ENCODE data around the gene CD81.
"Not testable (repeated sequence)": the region's sequence is repeated elsewhere in the genome, so short reads cannot be mapped to it uniquely, and the experiment has no call there.

Gene CD81

DNA sequence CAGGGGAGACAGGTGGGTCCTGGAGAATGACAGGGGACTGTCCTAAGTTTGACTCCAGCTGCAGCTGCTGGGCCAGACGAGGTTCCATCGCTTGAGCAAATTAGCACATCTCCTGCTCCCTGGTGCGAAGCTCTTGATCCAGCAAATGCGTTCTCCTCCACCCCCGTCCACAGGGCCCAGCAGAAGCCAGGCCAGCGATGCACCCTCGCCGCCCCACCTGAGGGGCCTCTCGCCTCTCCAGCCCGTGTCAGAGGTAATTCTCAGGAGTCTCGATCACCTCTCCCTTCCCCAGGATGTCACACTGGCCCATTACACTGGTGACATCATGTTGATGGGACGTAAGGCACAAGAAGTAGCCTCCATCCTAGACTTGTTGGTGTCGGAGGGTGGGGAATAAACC lies 19.5 kb upstream of the CD81 start:
- DNase-seq, result not testable (repeated sequence)

DNA sequence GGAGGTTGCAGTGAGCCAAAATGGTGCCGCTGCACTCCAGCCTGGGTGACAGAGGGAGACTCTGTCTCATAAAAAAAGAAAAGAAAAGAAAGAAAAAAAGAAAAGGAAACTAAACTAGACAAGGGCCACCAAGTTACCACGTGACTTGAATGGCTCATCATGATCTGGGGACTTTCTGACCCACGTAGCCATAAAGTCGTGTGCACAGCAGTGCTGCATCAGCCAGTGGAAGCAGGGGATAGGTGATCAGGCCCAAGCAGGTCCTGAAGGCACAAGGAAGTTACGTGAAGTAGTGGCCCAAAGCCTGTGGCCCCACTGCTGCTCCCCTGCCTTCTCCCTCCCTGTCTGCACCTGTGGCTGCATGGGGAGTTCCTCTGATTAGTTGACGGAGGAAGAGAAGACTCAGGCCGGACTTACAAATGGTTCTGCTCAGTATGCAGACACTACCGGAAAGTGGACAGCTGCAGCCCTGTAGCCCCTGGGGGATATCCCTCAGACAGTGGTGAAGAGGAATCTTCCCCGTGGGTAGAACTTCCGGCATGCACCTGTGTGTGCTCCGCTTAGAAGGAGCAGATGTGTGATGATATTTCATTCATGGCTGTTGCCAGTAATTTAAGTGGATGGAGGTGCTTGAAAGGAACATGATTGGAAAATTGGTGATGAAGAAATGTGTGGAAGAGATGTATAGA lies 18.2 kb upstream of the CD81 start:
- no peak for DNase-seq

DNA sequence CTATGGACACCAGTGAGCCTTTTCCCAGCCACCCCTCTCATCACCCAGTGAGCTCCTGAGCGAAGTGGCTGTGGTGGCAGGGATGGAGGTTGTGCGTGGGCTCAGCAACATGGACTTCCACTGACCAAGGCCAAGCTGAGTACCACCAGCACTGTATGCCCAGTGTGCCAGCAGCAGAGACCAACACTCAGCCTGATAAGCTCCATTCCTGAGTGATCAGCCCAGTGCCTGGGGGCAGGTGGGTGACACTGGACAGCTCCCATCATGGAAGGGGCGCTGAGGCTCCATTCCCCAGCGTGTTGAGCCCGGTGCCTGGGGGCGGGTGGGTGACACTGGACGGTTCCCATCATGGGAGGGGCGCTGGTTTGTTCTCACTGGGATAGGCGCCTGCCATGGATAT lies 17.6 kb upstream of the CD81 start:
- no peak for DNase-seq

DNA sequence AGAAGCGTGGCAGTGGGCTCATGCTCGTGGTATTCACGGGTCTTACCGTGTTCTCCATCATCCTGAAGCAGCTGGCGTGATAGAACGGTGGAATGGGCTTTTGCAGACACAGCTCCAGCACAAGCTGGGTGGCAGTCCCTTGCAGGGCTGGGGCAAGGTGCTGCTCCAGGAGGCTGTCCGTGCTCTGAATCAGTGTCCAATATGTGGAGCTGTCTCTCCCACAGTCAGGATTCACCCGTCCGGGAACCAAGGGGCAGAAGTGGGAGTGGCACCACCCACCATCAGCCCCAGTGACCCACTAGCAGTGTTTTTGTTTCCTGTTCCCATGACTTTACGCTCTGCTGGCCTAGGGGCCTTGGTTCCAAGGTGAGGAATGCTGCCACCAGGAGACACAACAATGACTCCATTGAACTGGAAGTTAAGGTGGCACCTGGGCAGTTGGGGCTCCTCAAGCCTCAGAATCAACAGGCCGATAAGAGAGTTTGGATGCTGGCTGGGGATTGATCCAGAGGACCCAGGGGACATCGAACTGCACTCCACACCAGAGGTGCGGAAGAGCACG lies 16.9 kb upstream of the CD81 start:
- DNase-seq, result no peak

DNA sequence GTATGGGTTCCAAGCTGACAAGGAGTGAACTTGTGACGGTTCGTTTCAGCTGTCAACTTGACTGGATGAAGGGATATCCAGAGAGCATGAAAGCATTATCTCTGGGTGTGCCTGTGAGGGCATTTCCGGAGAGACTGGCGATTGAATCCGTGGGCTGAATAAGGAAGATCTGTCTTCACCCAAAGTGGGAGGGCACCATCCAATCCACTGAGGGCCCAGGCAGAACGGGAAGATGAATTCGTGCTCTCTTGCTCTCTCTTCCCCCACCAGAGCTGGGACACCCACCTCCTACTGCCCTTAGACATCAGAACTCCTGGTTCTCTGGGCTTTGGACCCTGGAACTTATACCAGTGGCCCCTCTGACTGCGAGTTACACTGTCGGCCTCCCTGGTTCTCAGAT lies 15.5 kb upstream of the CD81 start:
- DNase-seq, result no peak

DNA sequence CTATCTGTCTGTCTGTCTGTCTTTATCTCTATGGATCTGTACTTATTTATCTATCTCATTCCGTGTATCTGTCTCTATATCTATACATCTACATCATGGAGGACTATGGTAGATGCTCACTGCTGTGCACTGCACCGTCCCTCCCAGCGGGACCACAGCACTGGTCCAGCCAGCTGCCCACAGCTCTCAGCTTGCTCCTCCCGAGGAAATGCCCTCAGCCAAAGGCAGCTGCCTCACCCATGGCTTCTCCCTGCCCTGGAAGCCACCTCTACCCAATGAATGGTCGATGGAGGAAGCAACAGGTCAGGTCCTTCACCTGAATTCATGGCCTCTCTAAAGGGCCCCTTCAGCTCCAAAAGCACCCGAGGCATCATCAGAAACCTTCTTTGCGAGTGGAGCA lies 14.7 kb upstream of the CD81 start:
- DNase-seq, result no peak

DNA sequence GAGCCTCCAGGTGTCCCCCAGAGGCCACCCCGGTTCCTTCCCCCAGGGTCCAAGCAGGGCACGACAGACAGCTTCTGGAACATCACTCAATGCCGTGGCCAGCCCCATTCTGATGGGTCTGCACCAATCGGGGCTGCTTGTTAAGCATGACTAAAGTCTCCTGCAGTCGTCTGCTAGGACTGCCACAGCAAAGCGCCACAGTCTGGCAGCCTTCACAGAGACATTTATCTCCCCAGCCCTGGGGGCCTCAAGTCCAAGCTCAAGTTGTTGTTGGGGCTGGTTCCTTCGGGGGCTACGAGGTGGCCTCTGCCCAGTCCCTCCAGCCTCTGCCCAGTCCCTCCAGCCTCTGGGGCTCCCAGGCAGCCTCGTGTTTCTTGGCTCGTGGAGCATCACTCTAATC lies 14.0 kb upstream of the CD81 start:
- no peak for DNase-seq

DNA sequence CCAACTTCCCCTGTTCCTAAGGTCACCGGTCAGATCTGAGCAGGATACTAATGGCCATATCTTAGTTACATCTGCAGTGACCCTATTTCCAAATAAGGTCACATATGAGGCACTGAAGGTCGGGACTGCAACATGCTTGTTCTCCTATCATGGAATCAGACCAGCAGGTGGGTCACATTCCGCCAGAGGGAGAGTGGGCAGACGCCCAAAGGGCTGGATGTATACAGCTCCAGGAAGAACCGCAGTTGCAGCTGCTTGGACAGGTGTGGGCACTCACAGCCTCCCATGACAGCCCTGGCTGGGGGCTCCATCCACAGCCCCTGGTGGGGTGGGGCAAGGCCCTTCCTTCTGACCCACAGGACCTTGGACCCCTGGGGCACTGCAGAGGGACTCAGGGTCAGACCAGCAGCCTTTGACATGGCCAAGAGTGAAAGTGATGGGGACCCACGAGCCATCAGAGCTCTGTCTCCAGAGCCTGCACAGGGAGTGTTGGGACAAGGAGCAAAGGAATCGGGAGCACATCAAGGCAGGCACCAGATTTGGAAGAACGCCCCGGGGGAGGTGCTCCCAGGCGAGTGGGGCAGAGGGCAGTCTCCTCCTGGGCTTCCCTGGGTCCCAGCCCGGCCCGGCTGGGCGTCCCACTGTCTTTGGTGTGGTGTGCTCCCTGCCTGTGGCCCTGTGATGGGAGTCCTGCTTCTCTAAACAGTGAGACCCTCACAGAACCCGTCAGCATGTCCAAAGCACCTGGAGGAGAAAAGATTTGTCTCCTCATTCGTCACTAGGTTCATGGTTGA lies 13.3 kb upstream of the CD81 start:
- DNase-seq, result no peak

DNA sequence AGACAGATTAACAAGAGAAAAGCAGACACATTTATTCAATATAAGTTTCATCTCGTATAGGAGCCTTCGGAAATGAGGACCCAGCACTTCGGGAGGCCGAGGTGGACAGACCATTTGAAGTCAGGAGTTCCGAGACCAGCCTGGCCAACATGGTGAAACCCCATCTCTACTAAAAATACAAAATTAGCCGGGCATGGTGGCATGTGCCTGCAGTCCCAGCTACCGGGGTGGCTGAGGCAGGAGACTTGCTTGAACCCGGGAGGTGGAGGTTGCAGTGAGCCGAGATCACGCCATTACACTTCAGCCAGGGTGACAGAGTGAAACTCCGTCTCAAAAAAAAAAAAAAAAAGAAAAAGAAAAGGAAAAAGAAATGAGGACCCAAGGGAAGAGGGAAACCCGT lies 12.7 kb upstream of the CD81 start:
- DNase-seq, result not testable (repeated sequence)

DNA sequence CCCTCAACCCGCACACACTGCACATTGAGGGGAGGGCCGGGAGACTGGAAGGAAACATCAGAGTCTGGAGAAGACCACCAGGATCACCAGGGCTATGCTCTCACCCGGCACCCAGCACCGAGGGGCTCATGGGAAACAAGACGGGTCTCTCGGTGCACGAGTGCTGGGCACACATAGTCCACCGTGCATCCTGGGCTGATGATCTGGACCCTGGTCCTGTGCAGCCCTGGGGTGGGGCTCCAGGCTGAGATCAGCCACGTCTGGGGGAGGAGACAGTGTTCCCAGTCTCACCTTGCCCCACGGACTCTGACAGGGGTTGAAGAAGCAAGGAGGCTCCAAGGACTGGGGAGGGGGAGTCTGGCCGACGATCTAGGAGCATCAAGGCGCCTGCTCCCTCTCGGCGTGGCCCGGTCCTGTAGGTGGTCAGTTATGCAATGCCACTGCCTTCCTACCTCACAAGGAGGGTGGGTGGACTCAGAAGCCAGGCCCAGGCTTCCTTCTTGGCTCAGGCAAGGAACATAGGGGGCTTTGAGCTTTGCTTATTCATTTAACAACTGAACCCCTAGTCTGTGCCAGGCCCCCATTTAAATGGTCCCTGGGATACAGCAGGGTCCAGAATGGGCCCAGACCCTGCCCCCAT lies 11.4 kb upstream of the CD81 start:
- DNase-seq, result no peak

DNA sequence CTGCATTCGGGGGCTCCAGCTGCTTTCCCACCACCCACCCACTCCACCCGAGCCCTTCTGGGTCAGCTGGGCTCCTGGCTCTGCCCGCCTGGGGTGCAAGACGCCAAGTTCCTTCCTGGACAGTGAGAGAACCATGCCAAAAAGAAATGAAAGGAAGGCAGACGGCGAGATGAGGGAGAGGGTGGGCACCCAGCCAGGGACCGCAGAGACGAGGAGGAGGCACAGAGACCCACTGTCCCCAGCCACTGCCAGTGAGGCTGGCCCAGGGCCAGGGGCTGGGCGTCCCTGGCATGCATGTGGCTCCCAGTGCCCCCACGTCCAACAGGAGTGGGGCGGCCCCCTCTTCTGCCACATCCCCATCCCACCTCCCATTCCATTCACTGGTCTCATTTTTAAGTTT lies 10.8 kb upstream of the CD81 start:
- no peak for DNase-seq

DNA sequence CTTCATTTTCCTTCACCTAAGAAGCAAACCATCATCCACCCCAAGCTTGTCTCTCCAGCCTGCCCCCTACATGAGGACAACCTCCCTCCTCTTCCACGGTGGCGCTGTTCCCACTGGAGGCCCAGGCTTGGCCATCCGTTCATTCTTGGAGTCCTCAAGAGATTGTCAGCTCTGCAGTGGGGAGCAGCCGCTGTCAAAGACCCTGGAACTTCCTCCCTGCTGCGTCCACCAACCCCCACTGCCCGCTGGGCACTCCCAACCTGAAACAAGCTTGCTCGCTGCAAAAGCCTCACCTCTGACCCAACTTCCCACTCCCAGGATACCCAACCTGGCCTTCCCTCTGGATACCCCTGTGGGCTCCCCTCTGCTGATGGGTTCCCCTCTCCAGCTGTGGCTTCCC lies 10.4 kb upstream of the CD81 start:
- DNase-seq, result no peak

DNA sequence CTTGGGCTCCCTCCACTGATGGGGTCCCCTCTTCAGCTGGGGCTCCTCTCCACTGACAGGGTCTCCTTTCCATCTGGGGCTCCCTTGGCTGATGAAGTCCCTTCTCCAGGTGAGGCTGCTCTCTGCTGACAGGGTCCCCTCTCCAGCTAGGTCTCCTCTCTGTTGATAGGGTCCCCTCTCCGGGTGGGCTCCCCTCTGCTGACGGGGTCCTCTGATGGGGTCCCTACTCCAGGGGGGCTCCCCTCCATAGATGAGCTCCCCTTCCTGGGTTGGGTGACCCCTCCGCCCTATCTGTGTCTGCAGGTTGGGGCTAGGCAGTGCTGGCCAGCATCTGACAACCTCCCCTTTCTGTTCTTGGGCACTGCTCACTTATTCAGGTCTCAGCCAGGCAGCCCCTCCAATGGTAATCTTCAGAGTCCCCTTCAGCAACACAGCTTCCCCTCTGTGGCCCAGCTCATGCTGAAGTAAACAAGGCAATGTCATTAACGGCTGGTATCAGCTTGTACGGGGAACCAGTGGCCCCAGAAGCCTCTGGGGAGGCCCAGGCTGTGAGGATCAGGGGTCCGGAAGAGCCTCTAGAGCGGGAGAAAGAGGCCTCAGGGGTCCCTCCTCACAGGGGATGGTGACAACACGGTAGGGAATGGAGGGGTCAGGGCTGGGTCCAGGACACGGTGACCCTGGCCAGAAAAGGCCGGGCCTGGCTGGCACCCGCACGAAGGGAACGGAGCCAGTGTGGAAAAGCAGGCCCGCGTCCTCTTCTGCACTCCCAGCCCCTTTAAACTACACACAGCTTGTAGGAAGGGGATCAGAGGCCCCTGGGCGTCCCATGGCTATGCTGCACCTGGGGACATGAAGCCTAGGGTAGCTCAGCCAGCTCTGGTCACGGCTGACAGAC lies 9.6 kb upstream of the CD81 start:
- no peak for DNase-seq

DNA sequence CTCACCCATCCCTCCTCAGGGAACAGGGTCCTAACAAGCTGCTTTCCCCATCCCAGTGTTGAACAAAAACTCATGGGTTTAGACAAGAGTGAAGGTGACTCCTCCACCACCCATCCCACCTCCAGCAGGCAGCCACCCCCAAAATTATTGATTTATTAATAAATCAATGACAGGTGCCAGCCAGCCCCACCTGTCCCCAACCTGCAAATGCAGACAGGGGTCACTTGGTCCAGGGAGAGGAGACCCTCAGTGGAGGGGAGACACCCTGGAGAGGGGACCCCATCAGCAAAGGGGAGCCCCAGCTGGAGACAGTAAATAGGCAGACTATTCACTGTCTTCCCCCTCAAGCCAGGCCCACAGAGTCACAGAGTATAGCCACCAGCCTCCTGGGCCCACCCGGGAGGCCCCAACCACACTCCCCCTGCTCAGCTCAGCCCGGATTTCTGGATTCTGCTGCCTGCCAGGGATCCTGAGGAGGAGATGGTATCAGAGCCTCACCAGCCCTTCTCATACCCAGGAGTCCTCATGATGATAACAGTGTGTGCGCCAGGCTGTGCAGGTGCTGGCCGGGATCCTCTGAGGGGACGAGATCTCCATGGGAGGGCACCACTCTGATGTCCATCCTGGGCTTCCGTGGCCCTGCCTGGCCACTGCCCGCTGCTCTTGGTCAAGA lies 8.8 kb upstream of the CD81 start:
- no peak for DNase-seq

DNA sequence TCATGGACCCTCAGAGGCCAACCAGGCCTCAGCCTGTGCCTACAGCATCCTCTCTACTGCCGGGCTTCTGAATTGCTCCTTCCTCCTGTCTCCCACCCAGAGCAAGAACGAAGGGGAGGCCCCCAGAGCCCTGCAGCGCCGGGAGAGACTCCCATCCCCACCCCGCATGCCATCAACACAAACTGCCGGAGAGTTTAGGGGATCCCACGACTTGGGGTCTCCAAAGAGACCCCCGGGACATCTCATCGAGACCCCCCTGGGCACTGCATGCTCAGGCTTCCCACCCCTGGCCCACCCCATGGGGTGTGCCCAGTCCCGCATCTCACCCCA lies 8.3 kb upstream of the CD81 start:
- no peak for DNase-seq

DNA sequence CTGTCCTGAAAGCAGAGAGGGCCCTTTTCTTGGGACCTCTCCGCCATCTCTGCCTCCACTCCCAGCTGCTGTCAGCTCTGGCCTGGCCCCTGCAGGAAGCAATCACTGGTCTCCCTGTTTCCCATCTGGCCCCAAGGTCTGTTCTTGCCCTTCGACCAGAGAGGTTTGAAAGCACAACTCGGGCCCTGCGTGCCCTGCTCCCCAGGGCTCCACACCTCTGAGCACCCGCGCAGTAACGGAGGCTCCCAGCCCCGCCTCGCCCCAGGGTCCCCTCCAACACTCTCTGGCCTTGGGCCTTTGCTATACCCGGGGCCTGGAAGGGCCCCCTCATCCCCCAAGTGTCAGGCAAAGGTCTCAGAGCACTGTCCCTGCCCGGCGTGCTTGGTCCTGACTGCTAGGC lies 7.8 kb upstream of the CD81 start:
- no peak for DNase-seq

DNA sequence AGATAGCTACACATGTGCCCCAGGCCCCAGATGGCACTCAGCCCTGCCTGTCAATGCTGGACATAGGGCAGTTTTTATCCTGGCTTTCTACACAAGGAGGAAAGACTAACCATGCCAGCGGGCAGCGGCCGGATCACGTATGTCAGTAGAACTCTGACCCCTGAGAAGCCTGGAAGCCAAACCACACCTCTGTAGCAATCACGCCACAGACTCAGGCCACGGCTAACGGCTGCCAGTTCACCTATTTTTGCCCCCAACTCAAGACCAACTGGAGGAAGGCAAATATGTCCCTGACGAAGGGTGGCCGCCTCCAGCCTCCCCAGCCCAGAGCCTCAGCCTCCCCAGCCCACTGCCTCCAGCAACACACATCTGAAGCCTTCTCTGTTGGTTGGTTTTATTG lies 7.2 kb upstream of the CD81 start:
- no peak for DNase-seq

DNA sequence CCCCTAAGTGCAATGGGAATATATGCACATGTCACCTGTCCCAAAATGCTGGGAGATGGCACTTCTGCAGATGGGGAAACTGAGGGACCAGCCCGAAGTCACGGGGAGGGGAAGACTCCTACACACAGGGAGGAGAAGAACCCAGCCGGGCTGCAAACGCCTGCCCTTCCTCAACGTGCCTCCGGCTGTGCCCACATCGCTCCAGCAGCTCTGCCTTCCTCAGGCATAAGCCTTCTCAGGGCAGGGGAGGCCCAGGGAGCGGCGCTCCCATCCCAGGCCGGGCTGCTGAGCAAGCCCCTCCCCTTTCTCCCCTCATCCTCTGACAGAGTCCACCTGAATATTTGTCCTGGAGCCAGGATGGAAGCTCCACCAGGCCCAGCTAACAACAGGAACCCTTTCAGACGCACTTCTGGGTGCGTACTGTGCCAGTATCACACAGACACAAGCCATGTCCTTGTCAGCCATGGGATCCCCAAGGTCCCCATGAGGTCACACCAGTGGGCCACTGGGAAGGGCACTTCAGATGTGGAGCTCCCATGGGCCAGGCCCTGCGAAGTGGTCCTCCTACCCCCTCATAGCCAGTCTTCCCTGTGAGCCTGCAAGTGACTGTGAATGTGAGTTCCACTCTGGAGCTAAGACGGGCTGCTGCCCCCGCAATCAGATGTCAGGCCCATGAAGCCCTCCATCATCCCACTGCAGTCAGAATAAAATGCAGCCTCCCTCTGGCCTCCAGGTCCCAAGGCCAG lies 2.5 kb upstream of the CD81 start:
- DNase-seq, result no peak

DNA sequence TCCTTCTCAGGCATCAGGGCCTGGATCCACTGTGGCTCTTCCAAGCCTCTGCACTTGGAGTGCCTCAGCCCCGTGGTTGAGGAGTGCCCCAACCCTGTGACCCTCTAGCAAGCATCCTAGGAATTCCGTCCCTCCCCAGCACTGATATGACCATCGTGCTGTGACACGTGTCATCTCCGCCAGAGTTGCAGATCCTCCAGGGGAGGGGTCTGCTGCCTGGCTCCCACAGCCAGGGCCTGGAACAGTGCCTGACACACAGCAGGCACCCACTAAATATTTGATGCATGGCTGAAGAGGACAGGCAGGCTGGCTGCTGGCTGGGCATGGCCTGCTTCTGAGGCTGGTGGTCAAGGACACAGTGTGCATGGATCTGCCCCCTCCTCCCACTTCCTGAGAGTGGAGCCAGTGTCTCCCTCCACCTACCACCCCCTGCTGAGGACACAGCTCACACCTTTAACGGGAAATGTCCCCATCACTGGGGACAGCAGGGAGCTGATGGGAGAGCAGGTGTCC lies 1.7 kb upstream of the CD81 start:
- no peak for DNase-seq

DNA sequence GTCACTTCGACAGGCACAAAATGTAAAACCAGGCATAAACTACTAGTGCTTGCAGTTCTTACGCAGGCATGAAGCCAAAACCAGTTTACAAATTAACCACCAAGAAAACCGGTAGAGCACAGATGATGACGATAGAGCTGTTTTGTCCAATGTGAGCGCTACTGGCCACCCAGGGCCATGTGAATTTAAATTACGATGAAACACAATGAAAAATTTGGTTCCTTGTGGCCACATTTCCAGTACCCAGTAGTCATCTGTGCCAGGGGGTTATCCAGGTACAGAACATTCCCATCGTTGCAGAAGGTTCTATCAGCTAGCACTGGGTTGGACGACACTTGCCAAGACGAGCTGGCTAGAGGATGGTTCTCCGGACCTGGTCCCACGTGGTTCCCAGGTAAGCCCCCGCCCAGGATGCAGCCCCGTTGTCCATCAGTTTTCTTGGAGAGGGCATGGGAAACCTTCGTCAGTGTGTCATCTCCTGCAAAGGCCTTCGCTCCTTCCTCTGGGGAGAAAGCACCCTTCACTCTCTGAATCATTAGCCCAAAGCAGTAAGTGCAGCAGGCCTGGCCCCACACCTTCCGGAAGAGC lies 1.1 kb upstream of the CD81 start:
- no peak for DNase-seq

All from DMS153 (cell line).